Kasumi-1 (cell line): ENCODE measurements around the gene SMIM24.
"Not testable (repeated sequence)": the region's sequence is repeated elsewhere in the genome, so short reads cannot be mapped to it uniquely, and the experiment has no call there.

ENCODE experiments used
- DNase-seq, 2 experiments: peaks; one replicate each; lab custom pipeline; 2025; lab: John Stamatoyannopoulos, UW

The SMIM24 gene

DNA sequence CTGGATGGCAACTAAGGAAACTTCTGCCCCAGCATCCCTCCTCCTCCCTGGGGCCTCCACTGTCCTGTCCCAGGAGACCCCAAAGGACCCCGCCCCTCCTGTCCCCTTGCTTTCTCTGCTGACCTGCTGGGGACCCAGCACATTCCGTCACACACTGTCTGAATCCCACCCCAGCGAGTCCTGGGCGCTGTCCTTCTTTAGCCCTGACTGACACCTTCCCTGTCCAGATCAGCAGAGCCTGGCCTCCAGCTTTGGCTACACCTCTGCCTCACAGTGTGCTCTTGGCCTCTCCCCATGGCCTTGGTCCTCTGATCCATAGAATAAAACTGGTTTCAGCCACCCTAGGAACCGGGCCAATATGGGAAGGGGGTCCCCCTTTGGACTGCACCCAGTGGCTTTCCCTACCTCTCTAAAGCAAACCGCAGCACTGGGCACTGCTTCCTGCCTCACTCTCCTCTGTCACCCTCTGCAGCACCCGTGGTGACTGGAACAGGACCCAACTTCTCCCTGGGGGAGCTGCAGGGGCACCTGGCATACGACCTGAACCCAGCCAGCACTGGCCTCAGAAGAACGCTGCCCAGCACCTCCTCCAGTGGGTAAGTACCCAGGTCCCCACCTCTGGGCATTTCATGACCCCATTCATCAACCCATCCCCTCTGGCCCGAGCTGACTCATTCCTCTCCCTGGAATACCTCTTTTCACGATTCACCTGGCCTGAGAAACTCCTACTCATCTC lies 46.4 kb downstream of the SMIM24 start:
- no peak for DNase-seq

DNA sequence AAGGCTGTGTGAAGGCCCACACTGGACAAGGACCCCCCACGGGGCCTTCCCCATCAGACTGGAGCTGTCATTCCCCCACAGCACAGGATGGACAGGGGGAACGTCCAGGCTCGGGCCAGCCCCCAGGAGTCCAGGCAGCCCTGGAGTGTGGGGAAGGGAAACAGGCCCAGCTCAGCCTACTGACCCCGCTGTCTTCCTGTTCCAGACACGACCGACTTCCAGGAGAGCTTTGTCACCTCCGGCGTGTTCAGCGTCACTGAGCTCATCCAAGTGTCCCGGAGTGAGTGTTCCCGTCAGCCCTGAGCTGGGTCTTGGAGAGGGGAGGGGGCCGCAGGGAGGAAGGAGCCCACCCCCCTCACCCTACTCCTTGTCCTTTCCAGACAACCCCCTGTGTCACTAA lies 47.0 kb downstream of the SMIM24 start:
- no peak for DNase-seq

DNA sequence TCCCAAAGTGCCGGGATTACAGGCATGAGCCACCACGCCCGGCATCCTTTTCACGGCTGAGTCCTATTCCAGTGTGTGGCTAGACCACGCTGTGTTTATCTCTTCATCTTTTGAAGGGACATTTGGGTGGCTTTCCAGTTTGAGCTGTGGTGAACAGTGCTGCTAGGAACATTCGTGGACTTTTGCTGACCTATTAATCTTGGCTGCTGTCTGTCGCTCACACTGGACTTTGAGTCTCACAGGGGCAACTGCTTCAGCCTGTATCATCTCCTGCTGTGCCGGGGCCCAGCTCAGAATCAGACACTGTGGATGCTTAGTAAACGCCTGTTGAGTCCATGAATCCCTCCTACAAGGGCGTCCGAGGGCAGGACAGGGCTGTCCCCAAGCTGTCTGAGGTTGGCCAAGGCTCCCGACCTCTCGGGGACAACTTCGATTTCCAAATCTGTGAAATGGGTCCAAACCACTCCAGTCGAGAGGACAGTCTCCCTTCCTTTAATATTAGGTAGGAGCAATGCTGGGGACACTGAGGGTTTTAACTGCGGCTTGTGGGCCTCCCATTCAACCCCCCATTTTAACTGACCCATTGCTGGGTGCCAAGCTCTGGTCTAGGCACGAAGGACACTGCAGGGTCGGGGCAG lies 48.4 kb downstream of the SMIM24 start:
- no peak for DNase-seq

DNA sequence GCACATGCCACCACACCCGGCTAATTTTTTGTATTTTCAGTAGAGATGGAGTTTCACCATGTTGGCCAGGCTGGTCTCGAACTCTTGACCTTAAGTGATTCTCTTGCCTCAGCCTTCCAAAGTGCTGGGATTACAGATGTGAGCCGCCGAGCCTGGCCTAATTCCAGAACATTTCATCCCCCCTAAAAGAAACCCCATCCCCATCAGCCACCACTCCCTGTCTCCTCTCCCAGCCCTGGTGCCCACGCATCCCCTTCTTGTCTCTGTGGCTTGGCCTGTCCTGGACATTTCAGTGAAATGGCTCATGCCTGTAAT lies 50.0 kb downstream of the SMIM24 start:
- DNase-seq, result not testable (repeated sequence)

DNA sequence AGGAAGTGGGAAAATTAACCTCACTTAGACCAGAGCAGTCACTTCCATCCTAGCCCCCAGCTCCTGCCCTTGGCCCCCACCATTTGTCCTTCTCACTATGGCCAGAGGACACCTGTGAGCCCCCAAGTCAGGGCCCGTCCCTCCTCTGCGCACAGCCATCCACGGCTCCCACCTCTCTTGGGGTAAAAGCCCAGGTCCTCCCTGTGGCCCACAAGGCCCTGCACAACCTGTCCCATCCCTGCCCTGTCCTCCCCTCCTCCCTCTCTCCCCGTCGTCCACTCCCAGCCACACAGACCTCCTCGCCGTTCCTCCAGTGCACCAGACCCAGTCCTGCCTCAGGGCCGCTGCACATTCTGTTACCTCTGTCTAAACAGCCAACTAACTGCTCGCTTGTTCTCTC lies 53.9 kb downstream of the SMIM24 start:
- DNase-seq, result no peak
